Natural killer cell (primary cell): Measurements from ENCODE around the gene CD40. TPM values are rescaled to one million over a fixed set of nuclear protein-coding genes. Genes with fewer than 3 reads are reported as not detected.

Experiments
- ATAC-seq, 3 donors: fragments of 150-1000 bp in 2 of 3; fragments of 200-7000 bp in 1 of 3; cut with Tn5 transposase; 1 replicate in 1 of 3; 2 replicates in 2 of 3; pipeline ENCODE4 v1.10.0; 2021; ENCODE audit warnings: mild to moderate bottlenecking in 2 of 3, moderate library complexity in 2 of 3
- DNase-seq, 2 donors: peaks; one replicate each; pipeline versions ENCODE4 v3.0.0 to v3.0.0-alpha.2; 2013 to 2021; ENCODE audit warnings: mixed read lengths in 1 of 2
- H3K27ac ChIP-seq: one replicate; pipeline ENCODE4 v1.5.1; 2013; ENCODE audit warnings: mild to moderate bottlenecking, low read length
- H3K27me3 ChIP-seq: one replicate; pipeline ENCODE4 v1.6.1; 2013; ENCODE audit warnings: low read length; ENCODE audit not compliant: control insufficient read depth, insufficient read depth
- H3K36me3 ChIP-seq: one replicate; pipeline ENCODE4 v1.6.1; 2013; ENCODE audit warnings: low read length; ENCODE audit not compliant: control insufficient read depth, insufficient read depth
- H3K4me1 ChIP-seq: one replicate; pipeline ENCODE4 v1.6.1; 2013; ENCODE audit warnings: low read length; ENCODE audit not compliant: control insufficient read depth, insufficient read depth
- H3K4me3 ChIP-seq: one replicate; pipeline ENCODE4 v1.5.1; 2013; ENCODE audit warnings: low read length
- H3K9me3 ChIP-seq: one replicate; pipeline ENCODE4 v1.6.1; 2013; ENCODE audit warnings: low read length; ENCODE audit not compliant: control insufficient read depth, insufficient read depth
- H3K27ac Mint-ChIP-seq, 2 donors: one replicate each; pipeline ENCODE4 v1.8.0; 2022; ENCODE audit warnings: mild to moderate bottlenecking in 2 of 2, mixed read lengths in 2 of 2, moderate library complexity in 1 of 2
- H3K27me3 Mint-ChIP-seq, 2 donors: one replicate each; pipeline ENCODE4 v1.8.0; 2022; ENCODE audit warnings: low read depth in 2 of 2, mixed read lengths in 2 of 2
- H3K36me3 Mint-ChIP-seq: one replicate; pipeline ENCODE4 v1.8.0; 2022; ENCODE audit warnings: mixed read lengths
- H3K4me1 Mint-ChIP-seq, 2 donors: one replicate each; pipeline ENCODE4 v1.8.0; 2022; ENCODE audit warnings: mixed read lengths in 2 of 2
- H3K4me3 Mint-ChIP-seq: one replicate; pipeline ENCODE4 v1.8.0; 2022; ENCODE audit warnings: mild to moderate bottlenecking, moderate library complexity, mixed read lengths
- H3K9me3 Mint-ChIP-seq, 2 donors: one replicate each; pipeline ENCODE4 v1.8.0; 2022; ENCODE audit warnings: mixed read lengths in 2 of 2
- WGBS: methylation state at CpG from one replicate; pipeline ENCODE4 v1.1.7; 2013; ENCODE audit warnings: missing lambda C conversion rate; ENCODE audit not compliant: insufficient coverage; 5-methylcytosine and 5-hydroxymethylcytosine counted together
- intact Hi-C: fragments of 100-400 bp; cut with micrococcal nuclease; formaldehyde crosslinking; loops from one replicate; pipeline ENCODE4 v1.14.2; 2022
- total RNA-seq, 4 donors: library from RNA; stranded (reverse); fragments of 120-200 nt in 1 of 4; gene quantifications; one replicate each; pipeline versions ENCODE4 v1.2.3 to v1.2.4, GENCODE V29; 2013 to 2022
- TF ChIP-seq, protein P1 (sequence below): fragments of 200-600 bp; IDR thresholded peaks from one replicate; pipeline ENCODE4 v1.8.0; 2022; ENCODE audit warnings: antibody characterized with exemption

CD40 gene
- total RNA-seq, 3 donors from 2014 or later (not counting 1 experiment from before 2014, with no cell fraction given) = 7.1 to 9.1 (median 7.2) TPM

DNA sequence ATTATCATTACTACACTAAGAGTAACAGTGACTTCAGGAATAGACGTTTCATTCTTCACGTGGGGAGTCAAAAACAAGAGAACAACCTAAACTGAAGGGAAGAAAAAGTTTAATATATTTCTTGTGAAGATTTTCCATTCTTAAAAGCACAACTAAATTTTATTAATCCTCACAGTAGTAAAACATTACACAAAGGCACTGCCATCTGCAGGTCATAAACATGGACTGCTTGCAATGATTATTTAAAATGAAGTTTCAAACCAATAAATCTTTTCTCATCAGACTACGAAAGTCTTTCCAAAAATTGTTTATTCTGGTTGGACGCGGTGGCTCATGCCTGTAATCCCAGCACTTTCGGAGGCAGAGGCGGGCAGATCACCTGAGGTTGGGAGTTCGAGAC, 31.0 kb upstream of the CD40 start:
- H3K27me3 ChIP-seq = no peaks in the 10 kb centered on the region
- DNase-seq = peak in 1 of 2 donors; percentile 25
- H3K4me3 Mint-ChIP-seq = peak overlapping the region; percentile 55
- peaks cover 8% of the 10 kb centered on the region for H3K4me1 ChIP-seq
- H3K36me3 Mint-ChIP-seq = no peaks in the 10 kb centered on the region
- no peak overlapping the region for H3K4me3 ChIP-seq
- H3K27me3 Mint-ChIP-seq = no peaks in the 10 kb centered on the region
- peak overlapping the region; percentile 49 to 54 for H3K27ac Mint-ChIP-seq
- H3K4me1 Mint-ChIP-seq = peaks cover 68 to 70% of the 10 kb centered on the region in 2 donors
- no peak overlapping the region for H3K27ac ChIP-seq
- intact Hi-C loops = loop anchor here (5.0 kb wide), 2 partner anchors 65 to 315 kb away; no protein-coding TSS in a partner anchor
- no peaks in the 10 kb centered on the region for H3K9me3 Mint-ChIP-seq
- no peak for ATAC-seq
- 92% methylated on average over 6 of the region's 8 CpGs for WGBS
- H3K9me3 ChIP-seq = no peaks in the 10 kb centered on the region
- TF ChIP-seq, protein P1, sequence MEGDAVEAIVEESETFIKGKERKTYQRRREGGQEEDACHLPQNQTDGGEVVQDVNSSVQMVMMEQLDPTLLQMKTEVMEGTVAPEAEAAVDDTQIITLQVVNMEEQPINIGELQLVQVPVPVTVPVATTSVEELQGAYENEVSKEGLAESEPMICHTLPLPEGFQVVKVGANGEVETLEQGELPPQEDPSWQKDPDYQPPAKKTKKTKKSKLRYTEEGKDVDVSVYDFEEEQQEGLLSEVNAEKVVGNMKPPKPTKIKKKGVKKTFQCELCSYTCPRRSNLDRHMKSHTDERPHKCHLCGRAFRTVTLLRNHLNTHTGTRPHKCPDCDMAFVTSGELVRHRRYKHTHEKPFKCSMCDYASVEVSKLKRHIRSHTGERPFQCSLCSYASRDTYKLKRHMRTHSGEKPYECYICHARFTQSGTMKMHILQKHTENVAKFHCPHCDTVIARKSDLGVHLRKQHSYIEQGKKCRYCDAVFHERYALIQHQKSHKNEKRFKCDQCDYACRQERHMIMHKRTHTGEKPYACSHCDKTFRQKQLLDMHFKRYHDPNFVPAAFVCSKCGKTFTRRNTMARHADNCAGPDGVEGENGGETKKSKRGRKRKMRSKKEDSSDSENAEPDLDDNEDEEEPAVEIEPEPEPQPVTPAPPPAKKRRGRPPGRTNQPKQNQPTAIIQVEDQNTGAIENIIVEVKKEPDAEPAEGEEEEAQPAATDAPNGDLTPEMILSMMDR = peak; percentile 21
- H3K36me3 ChIP-seq = no peaks in the 10 kb centered on the region

DNA sequence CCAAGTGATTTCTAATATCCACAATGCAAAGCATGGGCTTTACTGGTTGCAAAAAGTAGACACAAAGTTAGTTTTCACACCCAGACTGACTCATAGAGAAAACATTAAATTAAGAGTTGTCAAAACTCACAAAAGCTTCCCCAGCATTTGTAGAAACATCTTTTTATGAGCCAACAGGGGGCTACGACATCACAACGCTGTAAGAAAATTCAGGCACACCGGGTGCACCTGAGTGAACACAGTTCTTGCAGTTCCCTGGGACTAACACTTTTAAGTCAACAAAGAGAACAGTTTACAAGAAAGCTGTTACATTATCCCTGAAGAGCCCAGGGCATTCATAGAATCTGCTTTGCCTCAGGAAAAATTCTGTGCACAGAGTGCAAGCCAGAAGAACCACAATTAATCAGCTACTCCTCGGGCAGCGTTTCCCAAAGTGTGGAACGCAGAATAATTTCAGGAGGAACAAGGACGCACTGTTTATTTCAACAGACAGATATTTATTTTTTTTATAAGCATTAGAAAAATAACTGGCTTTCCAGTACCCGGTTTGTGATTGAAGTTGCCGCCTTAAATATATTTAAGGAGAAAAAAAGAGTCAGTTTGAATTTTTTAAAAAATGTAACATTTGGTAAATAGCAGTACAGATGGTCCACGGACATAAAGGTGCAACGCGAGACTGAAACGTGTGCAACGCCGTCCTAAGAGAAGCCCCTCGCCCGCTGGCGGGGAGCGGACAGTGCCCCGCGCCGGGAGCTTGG, 29.5 kb upstream of the CD40 start:
- peak overlapping the region; percentile 71 for H3K27ac ChIP-seq
- peak overlapping the region; percentile 66 for H3K4me3 ChIP-seq
- no peaks in the 10 kb centered on the region for H3K36me3 ChIP-seq
- TF ChIP-seq, protein P1 = no peak
- peaks cover 55 to 56% of the 10 kb centered on the region in 2 donors for H3K4me1 Mint-ChIP-seq
- no peaks in the 10 kb centered on the region for H3K27me3 ChIP-seq
- H3K27me3 Mint-ChIP-seq = no peaks in the 10 kb centered on the region
- no peaks in the 10 kb centered on the region for H3K36me3 Mint-ChIP-seq
- peak overlapping the region; percentile 90 for H3K4me3 Mint-ChIP-seq
- no peaks in the 10 kb centered on the region for H3K9me3 Mint-ChIP-seq
- intact Hi-C loops = loop anchor here (5.0 kb wide), 2 partner anchors 66 to 314 kb away; no protein-coding TSS in a partner anchor
- no peak for ATAC-seq
- peak overlapping the region; percentile 93 to 94 for H3K27ac Mint-ChIP-seq
- 7% methylated on average over 20 of the region's 22 CpGs for WGBS
- peaks cover 8% of the 10 kb centered on the region for H3K4me1 ChIP-seq
- H3K9me3 ChIP-seq = no peaks in the 10 kb centered on the region
- peak in 1 of 2 donors; percentile 28 for DNase-seq

DNA sequence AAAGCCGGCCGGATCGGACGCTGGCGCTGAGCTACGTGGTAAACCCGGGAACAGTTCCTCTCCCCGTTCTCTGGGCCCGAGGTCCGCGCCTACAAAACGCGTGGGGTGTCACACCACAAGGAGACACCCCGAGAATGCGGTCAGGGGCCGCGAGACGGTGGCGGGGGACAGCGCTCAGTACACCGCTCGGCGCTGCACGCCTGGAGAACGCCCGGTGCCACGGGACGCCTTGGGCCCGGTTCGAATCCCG, 29.0 kb upstream of the CD40 start:
- peak overlapping the region; percentile 71 for H3K27ac ChIP-seq
- H3K27ac Mint-ChIP-seq = peak overlapping the region; percentile 93 to 94
- H3K4me3 ChIP-seq = peak overlapping the region; percentile 66
- H3K4me3 Mint-ChIP-seq = peak overlapping the region; percentile 90
- WGBS = under 1% methylated on average over 31 of the region's 31 CpGs
- no peaks in the 10 kb centered on the region for H3K27me3 ChIP-seq
- DNase-seq = no peak
- H3K27me3 Mint-ChIP-seq = no peaks in the 10 kb centered on the region
- H3K9me3 Mint-ChIP-seq = no peaks in the 10 kb centered on the region
- peaks cover 8% of the 10 kb centered on the region for H3K4me1 ChIP-seq
- no peaks in the 10 kb centered on the region for H3K9me3 ChIP-seq
- H3K4me1 Mint-ChIP-seq = peaks cover 54 to 55% of the 10 kb centered on the region in 2 donors
- H3K36me3 Mint-ChIP-seq = no peaks in the 10 kb centered on the region
- intact Hi-C loops = loop anchor here (5.0 kb wide), 2 partner anchors 67 to 313 kb away; no protein-coding TSS in a partner anchor
- peak; percentile 27 to 47 (median 39) for ATAC-seq
- H3K36me3 ChIP-seq = no peaks in the 10 kb centered on the region
- TF ChIP-seq, protein P1 = no peak
